NCI-H226 (cell line): ENCODE data around the gene CAAP1.
"Not testable (repeated sequence)": the region's sequence is repeated elsewhere in the genome, so short reads cannot be mapped to it uniquely, and the experiment has no call there.

Experiments
- DNase-seq: peaks from one replicate; pipeline ENCODE4 v3.0.0-alpha.2; 2015

Gene CAAP1

DNA sequence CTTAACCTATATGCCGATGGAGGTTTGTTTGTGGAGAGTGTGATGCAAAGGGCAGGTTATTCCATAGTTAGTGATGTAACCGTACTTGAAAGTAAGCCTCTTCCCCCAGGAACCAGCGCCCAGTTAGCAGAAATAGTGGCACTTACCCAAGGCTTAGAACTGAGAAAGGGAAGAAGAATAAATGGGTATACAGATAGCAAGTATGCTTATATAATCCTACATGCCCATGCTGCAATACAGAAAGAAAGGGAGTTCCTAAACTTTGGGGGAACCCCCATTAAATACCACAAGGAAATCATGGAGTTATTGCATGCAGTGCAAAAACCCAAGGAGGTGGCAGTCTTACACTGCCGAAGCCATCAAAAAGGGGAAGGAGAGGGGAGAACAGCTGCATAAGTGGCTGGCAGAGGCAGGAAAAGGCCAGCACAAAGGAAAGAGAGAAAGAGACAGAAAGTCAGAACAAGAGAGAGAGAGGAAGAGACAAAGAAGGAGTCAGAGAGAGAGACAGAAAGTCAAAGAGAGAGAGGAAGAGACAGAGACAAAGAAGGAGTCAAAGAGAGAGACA, 64.1 kb downstream of the CAAP1 start:
- DNase-seq = not testable (repeated sequence)

DNA sequence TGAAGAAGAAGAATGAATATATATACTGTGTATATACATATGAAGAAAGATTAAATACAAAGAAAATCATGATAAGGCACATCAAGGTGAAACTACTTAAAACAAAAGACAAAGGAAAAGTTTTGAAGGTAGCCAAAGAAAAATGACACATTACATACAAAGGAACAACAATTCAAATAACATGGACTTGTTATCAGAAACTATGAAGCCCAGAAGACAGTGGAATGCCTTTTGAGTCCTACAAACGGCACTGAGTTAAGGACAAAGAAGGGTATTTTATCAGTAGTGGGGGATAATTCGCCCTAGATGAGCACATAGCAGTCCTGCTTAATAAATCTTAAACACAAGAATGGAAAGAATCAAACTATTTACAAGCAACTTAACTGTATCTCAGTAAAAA, 77.8 kb downstream of the CAAP1 start:
- DNase-seq = no peak

DNA sequence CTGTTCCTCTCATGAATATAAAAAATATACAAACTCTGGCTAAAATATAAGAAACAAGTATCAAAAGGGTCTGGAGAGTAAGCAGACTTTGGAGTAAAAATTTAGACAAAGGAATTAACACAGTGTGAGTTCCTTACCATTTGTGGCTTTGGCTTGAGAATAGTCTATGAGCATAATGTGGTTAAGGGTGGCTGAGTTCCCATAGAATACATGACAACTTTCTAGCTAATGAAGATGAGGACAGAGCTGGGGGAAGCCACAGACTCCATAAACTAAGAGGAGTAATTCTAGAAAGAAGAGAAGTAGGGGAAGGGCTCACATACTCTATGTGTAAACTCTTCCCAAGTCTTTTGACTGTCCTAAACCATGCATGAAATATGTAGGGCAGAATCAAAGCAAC, 79.4 kb downstream of the CAAP1 start:
- no peak for DNase-seq

GRCh38 chr9:26812217-26812616, 80.4 kb downstream of the CAAP1 start:
- DNase-seq = no peak

GRCh38 chr9:26811106-26811505, 81.5 kb downstream of the CAAP1 start:
- DNase-seq = no peak

GRCh38 chr9:26809795-26810194, 82.8 kb downstream of the CAAP1 start:
- peak; percentile 43 for DNase-seq

DNA sequence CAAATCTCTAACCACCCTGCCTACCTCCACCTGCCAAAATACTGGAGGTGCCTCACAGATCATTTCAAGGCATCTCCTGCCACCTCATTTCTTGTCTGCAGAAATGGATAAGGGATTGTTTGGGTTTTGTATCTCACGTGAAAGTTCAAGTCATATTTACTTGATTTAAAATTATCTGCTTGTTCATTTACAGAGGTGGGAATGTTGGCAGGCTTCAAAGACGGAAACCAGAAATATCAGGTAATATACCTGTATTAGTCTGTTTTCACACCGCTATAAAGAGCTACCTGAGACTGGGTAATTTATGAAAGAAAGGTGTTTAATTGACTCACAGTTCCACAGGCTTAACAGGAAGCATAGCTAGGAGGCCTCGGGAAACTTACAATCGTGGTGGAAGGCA, 85.4 kb downstream of the CAAP1 start:
- DNase-seq = no peak

GRCh38 chr9:26802921-26803320, 89.7 kb downstream of the CAAP1 start:
- no peak for DNase-seq

DNA sequence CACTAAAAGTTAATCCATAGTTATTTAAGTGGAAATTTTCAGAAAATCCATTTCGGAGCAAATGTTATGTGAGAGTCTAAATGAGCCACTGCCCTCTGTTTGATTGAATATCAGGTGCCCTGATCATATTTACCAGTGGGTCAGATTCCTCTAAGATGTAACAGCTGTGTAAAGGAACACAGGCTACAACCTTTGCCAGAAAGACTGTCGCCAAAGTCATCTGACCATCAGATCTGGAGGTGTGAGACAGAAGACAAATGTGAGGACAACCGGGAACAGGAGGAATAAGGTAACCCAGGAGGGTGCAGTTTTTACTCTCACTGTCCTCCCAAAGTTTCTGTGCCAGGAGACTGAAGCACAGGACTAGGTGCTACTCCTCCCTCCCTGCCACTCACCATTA, 90.8 kb downstream of the CAAP1 start:
- DNase-seq = no peak

- DNase-seq = no peak
These were observed 92.3 kb downstream of the CAAP1 start for GRCh38 chr9:26800322-26800721.

DNA sequence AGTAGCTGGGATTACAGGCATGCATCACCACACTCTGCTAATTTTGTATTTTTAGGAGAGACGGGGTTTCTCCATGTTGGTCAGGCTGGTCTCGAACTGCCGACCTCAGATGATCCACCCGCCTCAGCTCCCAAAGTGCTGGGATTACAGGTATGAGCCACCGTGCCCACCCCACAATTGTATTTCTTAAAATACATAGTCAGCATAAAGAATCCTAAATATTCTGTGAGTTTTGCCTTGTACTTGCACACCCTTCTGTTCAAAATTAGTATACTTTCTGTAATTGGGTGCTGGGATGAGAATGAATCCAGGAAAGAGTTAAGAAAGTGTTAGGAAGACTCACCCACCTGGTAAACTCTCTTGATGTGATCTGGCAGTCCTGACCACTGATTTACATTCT, 101.3 kb downstream of the CAAP1 start:
- no peak for DNase-seq
